Nephron (organoid): ENCODE data around the gene DNAJC7.
"Not testable (repeated sequence)": the region's sequence is repeated elsewhere in the genome, so short reads cannot be mapped to it uniquely, and the experiment has no call there.

Experiments used
- H3K27ac Mint-ChIP-seq, 3 experiments: 2 replicates each; pipeline ENCODE4 v1.8.0; 2020; ENCODE audit warnings: mixed read lengths in 3 of 3, mild to moderate bottlenecking in 2 of 3, moderate library complexity in 1 of 3
- H3K27me3 Mint-ChIP-seq: 2 replicates; pipeline ENCODE4 v1.8.0; 2021; ENCODE audit warnings: low read depth, mild to moderate bottlenecking, moderate library complexity, mixed read lengths
- H3K36me3 Mint-ChIP-seq: 2 replicates; pipeline ENCODE4 v1.8.0; 2020; ENCODE audit warnings: low read depth, mixed read lengths
- H3K4me1 Mint-ChIP-seq: 2 replicates; pipeline ENCODE4 v1.8.0; 2020; ENCODE audit warnings: mixed read lengths
- H3K4me3 Mint-ChIP-seq, 3 experiments: 2 replicates each; pipeline ENCODE4 v1.8.0; 2020; ENCODE audit warnings: mild to moderate bottlenecking in 3 of 3, mixed read lengths in 3 of 3, moderate library complexity in 2 of 3
- H3K9me3 Mint-ChIP-seq: 2 replicates; pipeline ENCODE4 v1.8.0; 2020; ENCODE audit warnings: mixed read lengths
- TF ChIP-seq, protein P1 (sequence below), 3 experiments: fragments of 200-600 bp; sonication (generic); IDR thresholded peaks; one replicate each; pipeline ENCODE4 v1.5.0; 2021; ENCODE audit warnings: antibody characterized with exemption in 3 of 3; ENCODE audit not compliant: unreplicated experiment in 3 of 3

Gene DNAJC7

DNA sequence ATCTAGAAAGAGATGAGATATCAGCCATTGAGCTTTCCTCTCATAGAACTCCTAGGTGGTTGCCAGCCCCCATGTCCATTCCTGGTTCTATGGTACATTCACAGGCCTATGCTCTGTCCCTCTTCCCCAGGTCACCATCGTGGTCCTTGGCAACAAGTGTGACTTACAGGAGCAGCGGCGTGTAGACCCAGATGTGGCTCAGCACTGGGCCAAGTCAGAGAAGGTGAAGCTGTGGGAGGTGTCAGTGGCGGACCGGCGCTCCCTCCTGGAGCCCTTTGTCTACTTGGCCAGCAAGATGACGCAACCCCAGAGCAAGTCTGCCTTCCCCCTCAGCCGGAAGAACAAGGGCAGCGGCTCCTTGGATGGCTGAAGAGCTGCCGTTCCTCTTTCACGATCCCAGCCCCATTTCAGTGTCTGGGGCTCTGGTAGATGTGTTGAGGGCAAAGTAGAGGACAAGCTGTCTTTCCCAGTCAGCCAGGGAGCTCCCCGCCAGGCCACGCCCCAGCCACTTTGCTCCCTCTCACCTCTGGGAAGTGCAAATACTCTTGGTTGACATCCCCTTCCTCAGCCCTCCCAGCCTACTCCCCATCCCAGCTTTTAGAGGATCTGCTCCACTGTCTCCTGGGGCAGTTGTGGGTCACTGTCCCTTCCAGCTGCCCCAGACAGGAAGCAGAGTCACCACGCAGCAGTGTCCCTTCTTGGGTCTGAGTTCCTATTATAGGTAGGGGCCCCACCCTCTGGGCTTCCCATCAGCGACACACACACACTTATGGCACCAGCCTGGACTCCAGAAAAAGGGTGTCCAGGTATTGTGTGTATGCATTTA, 6.5 kb upstream of the DNAJC7 start:
- H3K36me3 Mint-ChIP-seq, result peaks cover 14% of the 10 kb centered on the region
- peak overlapping the region in 1 of 3 experiments; percentile 32 for H3K4me3 Mint-ChIP-seq
- no peaks in the 10 kb centered on the region for H3K27me3 Mint-ChIP-seq
- H3K27ac Mint-ChIP-seq, result no peak overlapping the region
- peaks cover 55% of the 10 kb centered on the region for H3K4me1 Mint-ChIP-seq
- H3K9me3 Mint-ChIP-seq, result no peaks in the 10 kb centered on the region
- TF ChIP-seq, protein P1, sequence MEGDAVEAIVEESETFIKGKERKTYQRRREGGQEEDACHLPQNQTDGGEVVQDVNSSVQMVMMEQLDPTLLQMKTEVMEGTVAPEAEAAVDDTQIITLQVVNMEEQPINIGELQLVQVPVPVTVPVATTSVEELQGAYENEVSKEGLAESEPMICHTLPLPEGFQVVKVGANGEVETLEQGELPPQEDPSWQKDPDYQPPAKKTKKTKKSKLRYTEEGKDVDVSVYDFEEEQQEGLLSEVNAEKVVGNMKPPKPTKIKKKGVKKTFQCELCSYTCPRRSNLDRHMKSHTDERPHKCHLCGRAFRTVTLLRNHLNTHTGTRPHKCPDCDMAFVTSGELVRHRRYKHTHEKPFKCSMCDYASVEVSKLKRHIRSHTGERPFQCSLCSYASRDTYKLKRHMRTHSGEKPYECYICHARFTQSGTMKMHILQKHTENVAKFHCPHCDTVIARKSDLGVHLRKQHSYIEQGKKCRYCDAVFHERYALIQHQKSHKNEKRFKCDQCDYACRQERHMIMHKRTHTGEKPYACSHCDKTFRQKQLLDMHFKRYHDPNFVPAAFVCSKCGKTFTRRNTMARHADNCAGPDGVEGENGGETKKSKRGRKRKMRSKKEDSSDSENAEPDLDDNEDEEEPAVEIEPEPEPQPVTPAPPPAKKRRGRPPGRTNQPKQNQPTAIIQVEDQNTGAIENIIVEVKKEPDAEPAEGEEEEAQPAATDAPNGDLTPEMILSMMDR (IDR thresholded peaks at IDR 0.05; ENCODE audit: unreplicated experiment in 3 of 3), result no peak

DNA sequence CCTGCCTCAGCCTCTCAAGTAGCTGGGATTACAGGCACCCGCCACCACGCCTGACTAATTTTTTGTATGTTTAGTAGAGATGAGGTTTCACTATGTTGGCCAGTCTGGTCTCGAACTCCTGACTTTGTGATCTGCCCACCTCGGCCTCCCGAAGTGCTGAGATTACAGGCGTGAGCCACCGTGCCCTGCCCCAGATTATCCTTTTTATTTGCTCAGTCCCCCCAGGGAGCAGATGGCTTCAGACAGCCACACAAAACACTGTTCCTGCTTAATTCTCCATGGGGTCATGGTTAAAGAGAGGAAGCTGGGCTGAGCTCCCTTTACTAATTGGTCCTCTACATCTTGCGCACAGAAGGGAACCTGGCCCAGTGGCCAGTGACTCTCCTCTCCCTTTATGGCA, 3.6 kb upstream of the DNAJC7 start:
- H3K4me3 Mint-ChIP-seq, result peak overlapping the region; percentile 97 to 100 (median 99)
- H3K27ac Mint-ChIP-seq, result peak overlapping the region; percentile 79 to 92 (median 87)
- H3K4me1 Mint-ChIP-seq, result peaks cover 43% of the 10 kb centered on the region
- H3K27me3 Mint-ChIP-seq, H3K9me3 Mint-ChIP-seq: not testable (repeated sequence)
- H3K36me3 Mint-ChIP-seq, result peaks cover 14% of the 10 kb centered on the region

DNA sequence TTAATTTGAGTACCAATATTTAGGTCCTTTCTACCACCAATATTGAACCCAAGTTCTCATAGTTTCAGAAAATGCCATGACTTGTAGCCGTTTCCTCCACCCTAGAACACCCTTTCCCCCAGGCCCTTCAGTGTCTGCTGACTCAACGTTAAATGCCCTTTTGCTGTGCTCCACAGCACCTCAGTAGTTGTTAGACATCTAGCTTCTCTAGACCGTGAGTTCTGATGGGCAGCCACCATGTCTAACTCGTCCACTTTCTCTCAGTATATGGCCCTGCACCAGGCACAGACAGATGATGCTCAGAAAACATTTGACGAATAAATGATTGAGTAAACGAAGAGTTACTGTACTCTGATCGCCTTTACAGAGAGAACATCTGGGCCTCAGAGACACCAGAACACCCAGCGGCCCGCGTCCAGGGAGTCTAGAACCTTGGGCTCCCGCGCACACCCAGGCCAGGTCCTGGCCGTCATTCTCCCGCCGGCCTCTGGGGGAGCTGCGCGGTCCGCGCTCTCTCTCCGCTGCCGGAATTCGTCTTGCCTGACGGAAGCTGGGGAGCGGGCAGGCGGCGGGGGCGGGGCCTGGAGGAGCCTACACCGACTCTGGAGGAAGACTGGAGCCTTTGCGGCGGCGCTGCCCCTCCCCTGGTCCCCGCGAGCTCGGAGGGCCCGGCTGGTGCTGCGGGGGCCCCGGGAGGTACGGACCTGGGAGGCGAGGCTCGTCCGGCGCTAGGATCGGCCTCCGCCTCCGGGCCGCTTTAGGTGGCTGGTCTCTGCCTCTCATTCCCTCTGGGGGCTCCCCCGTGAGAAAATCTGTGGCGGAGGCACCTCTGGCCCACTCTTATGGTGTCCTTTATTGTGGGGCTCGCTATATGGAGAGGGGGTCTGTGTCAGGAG, 2.5 kb upstream of the DNAJC7 start, which contains the start of gene NKIRAS2:
TSS of gene NKIRAS2 (plus strand) at position 582 of the 896 bp plus-strand sequence. CDS start 1,488 bp downstream, outside the sequence.
- Mint-ChIP-seq H3K27ac (peak within 1 kb of the TSS; percentile 98 to 99 (median 98)), H3K4me3 (peak within 1 kb of the TSS; percentile 97 to 100 (median 99)), H3K27me3 (no peaks in the 10 kb centered on the region), H3K36me3 (peaks cover 11% of the 10 kb centered on the region), H3K4me1 (peaks cover 39% of the 10 kb centered on the region), H3K9me3 (no peaks in the 10 kb centered on the region)
- TF ChIP-seq, protein P1 (IDR thresholded peaks at IDR 0.05; ENCODE audit: unreplicated experiment in 3 of 3), result peak; percentile 90 to 95 (median 95)

DNA sequence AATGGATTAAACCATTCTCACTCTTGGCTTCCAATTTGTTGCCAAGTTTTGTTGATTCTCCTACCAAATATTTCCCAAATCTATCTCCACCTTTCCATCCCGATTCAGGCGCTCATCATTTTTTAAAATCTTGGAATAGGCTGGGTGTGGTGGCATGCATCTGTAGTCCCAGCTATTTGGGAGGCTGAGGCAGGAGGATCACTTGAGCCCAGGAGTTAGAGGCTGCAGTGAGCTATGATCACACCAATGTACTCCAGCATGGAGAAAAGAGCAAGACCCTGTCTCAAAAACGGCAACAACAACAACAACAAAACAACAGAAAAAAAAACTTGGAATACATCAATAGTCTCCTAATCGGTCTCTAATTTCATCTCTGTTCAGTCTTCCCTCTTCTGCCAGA, 1.7 kb upstream of the DNAJC7 start:
- H3K27me3 Mint-ChIP-seq, result no peaks in the 10 kb centered on the region
- H3K4me1 Mint-ChIP-seq, result peaks cover 37% of the 10 kb centered on the region
- peak overlapping the region; percentile 98 to 99 (median 98) for H3K27ac Mint-ChIP-seq
- TF ChIP-seq, protein P1 (IDR thresholded peaks at IDR 0.05; ENCODE audit: unreplicated experiment in 3 of 3), result no peak
- peak overlapping the region; percentile 97 to 100 (median 99) for H3K4me3 Mint-ChIP-seq
- peaks cover 9% of the 10 kb centered on the region for H3K36me3 Mint-ChIP-seq
- H3K9me3 Mint-ChIP-seq, result no peaks in the 10 kb centered on the region

DNA sequence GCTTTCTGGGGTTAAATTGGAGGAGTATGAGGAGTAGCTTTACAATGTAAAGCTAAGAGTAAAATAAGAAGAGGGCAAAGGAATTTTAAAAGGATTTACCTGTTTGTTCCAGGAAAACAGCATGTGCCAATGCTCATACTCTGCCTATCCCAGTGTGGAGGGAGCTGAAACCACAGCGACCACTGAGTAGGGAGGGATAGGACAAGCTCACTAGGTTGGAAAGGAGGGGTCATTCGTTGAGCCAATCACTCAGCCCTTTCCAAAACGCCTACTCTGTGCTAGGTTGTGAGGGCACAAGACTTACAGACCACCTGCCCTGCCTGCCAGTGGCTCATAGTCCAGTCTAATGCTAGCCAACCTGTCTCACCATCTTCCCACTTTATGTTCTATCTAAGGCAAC, 1.1 kb upstream of the DNAJC7 start:
- TF ChIP-seq, protein P1 (IDR thresholded peaks at IDR 0.05; ENCODE audit: unreplicated experiment in 3 of 3), result no peak
- Mint-ChIP-seq H3K27me3 (no peaks in the 10 kb centered on the region), H3K4me3 (peak overlapping the region; percentile 97 to 100 (median 99)), H3K36me3 (peaks cover 9% of the 10 kb centered on the region), H3K9me3 (no peaks in the 10 kb centered on the region), H3K4me1 (peaks cover 40% of the 10 kb centered on the region), H3K27ac (peak overlapping the region; percentile 98 to 99 (median 98))

DNA sequence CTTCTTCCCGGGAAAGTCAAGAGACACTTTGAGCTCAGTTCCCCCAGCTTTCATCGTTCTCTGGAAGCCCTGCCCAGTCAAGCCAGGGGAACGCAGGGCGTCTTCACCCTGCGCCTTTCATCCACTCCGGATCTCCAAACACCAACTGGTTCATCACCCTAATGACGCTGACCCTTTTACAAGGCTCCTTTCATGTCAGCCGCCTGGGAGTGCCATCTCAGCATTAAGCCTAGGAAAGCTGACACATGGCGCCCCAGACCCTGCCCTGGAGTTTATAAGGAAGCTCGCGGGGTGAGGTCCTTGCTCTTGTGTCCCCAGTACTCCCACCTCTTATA, 594 bp upstream of the DNAJC7 start:
- no peaks in the 10 kb centered on the region for H3K9me3 Mint-ChIP-seq
- peak overlapping the region; percentile 97 to 100 (median 99) for H3K4me3 Mint-ChIP-seq
- peaks cover 44% of the 10 kb centered on the region for H3K4me1 Mint-ChIP-seq
- TF ChIP-seq, protein P1 (IDR thresholded peaks at IDR 0.05; ENCODE audit: unreplicated experiment in 3 of 3), result no peak
- H3K36me3 Mint-ChIP-seq, result peaks cover 9% of the 10 kb centered on the region
- H3K27ac Mint-ChIP-seq, result peak overlapping the region; percentile 98 to 99 (median 98)
- H3K27me3 Mint-ChIP-seq, result no peaks in the 10 kb centered on the region
